ENCODE results near the gene GULP1. TPM values are rescaled to one million over a fixed set of nuclear protein-coding genes. Genes with fewer than 3 reads are reported as not detected.
A peak's percentile ranks its signal among the peaks of the same experiment; 100 is the strongest.
"Not testable (repeated sequence)": the region's sequence is repeated elsewhere in the genome, so short reads cannot be mapped to it uniquely, and the experiment has no call there.

The GULP1 gene
- total and polyA plus RNA-seq, 7 donors = 3.5 to 56.1 (median 50.9) TPM

DNA sequence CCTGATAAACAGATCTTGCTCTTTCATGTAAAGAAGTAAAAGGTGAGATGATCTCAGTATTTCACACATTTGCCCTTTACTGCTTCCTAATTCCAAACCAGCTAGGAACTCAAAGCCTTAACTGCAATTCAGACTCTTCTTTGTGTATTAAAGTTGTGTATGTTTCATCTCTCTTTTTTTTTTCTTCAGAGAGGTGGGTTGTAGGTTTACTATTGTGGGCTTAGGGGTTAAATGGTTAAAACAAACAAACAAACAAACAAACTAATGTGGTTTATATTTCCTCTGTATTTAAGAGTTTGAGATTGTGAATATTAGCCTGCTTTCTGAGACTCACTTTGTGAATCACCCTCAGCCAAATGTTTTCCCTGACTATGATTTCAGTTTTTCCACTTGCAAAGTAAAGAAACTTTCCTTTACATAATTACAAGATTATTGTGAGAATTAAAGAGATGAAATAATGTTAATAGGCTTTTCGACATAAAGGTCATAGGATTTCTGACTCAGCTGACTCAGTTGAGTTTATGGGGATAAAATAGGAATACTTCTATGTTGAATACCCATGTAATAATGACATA is 2.8 kb downstream of the GULP1 start:
- no peak for TF ChIP-seq EP300 (IDR thresholded peaks at IDR 0.05)
- TF ChIP-seq CTCF (IDR thresholded peaks at IDR 0.05) = no peak
- no peak for TF ChIP-seq POLR2A (IDR thresholded peaks at IDR 0.05)
- TF ChIP-seq POLR2AphosphoS5 (IDR thresholded peaks at IDR 0.05) = no peak

DNA sequence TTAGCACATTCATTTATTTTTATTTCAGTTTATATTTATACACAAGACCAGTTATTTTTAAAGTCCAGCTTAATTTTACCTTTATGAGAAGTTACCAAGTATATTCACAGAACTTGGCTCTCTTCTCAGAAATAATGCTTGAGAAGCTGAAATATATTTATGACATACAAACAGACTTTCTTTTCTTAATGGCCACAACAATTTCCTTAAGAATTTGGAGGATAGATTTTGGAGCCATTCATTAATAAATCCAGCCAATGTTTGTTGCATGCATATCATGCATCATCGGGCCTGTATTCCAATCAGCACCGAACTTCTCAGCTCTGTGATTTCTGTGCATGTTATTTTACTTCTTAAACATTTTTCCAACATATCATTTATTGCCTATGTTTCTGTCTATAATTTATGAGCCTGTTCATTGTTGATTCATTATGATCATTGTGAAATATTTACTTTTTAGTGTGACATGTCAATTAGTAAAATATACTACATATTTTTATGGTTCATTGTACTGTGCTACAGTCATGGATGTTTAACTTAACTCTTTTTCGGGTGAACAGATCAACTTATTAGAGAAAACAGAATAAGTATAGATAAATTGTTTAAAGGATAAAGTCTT is 3.5 kb downstream of the GULP1 start:
- peak overlapping the region; percentile 92 to 98 (median 95) for H3K27ac ChIP-seq
- H3K4me1 ChIP-seq = peaks cover 0 to 33% (median 26%) of the 10 kb centered on the region in 4 donors
- H3K4me3 ChIP-seq = peak overlapping the region in 2 of 4 donors; percentile 77 to 85
- no peaks in the 10 kb centered on the region for H3K27me3 ChIP-seq
- TF ChIP-seq EP300 (IDR thresholded peaks at IDR 0.05) = no peak
- no peak for TF ChIP-seq POLR2AphosphoS5 (IDR thresholded peaks at IDR 0.05)
- TF ChIP-seq POLR2A (IDR thresholded peaks at IDR 0.05) = no peak
- no peak for TF ChIP-seq CTCF (IDR thresholded peaks at IDR 0.05)
- intact Hi-C loops (cut with DNase I) = no loop called here
- DNase-seq = no peak
- H3K9me3 ChIP-seq = no peaks in the 10 kb centered on the region
- no peaks in the 10 kb centered on the region for H3K36me3 ChIP-seq
- WGBS, 2 donors = 79 to 81% methylated on average over 3 of the region's 3 CpGs

More for the DNA sequence above, 2.8 kb downstream of the GULP1 start:
- DNase-seq = no peak
- Histone ChIP-seq H3K27ac (peak overlapping the region; percentile 92 to 98 (median 95)), H3K4me3 (peak overlapping the region; percentile 77 to 90 (median 84)), H3K9me3 (no peaks in the 10 kb centered on the region), H3K36me3 (no peaks in the 10 kb centered on the region), H3K4me1 (peaks cover 0 to 33% (median 26%) of the 10 kb centered on the region in 4 donors), H3K27me3 (no peaks in the 10 kb centered on the region)
- intact Hi-C loops (cut with DNase I) = loop anchor here (5.0 kb wide), 1 partner anchor 73 kb away; no protein-coding TSS in a partner anchor
- 72 to 75% methylated on average over 1 of the region's 1 CpG for WGBS, 2 donors

DNA sequence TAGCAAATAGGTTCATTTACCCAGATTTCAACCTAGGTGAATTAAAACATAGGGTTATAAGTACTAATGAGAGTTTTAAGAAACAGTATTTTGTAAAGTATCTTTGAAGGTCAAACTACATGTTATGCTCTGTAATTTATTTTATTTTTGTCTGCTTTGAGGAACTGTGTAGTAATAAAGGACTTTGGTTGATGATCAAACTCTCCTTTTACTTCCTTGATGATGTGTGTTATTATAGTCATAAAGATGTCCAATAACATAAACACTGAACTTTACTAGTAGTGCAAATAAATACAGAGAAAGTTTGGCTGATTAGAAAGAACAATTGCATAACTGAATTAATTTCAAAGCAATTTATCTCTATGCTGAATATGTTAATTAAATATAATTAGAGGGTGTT is 6.3 kb downstream of the GULP1 start:
- intact Hi-C loops (cut with DNase I) = no loop called here
- H3K4me3 ChIP-seq = no peak overlapping the region
- DNase-seq = no peak
- no peaks in the 10 kb centered on the region for H3K27me3 ChIP-seq
- H3K36me3 ChIP-seq = no peaks in the 10 kb centered on the region
- TF ChIP-seq POLR2A (IDR thresholded peaks at IDR 0.05) = no peak
- no peak for TF ChIP-seq EP300 (IDR thresholded peaks at IDR 0.05)
- no peak for TF ChIP-seq POLR2AphosphoS5 (IDR thresholded peaks at IDR 0.05)
- no peak for TF ChIP-seq CTCF (IDR thresholded peaks at IDR 0.05)
- H3K4me1 ChIP-seq = peaks cover 0 to 25% (median 22%) of the 10 kb centered on the region in 4 donors
- no peaks in the 10 kb centered on the region for H3K9me3 ChIP-seq
- no peak overlapping the region for H3K27ac ChIP-seq

- intact Hi-C loops (cut with DNase I); H3K27ac ChIP-seq; H3K4me3 ChIP-seq; H3K36me3 ChIP-seq; DNase-seq; H3K9me3 ChIP-seq; H3K27me3 ChIP-seq: not testable (repeated sequence)
- WGBS, 2 donors = 53 to 68% methylated on average over 4 of the region's 4 CpGs
- H3K4me1 ChIP-seq = peaks cover 0 to 22% (median 17%) of the 10 kb centered on the region in 4 donors
Measured at GRCh38 chr2:188298937-188299371, 7.3 kb downstream of the GULP1 start.

- WGBS, 2 donors = 87 to 89% methylated on average over 2 of the region's 2 CpGs
- H3K27ac ChIP-seq = no peak overlapping the region
- peaks cover 0 to 13% (median 6%) of the 10 kb centered on the region in 4 donors for H3K4me1 ChIP-seq
Measured at GRCh38 chr2:188303363-188304031, 11.8 kb downstream of the GULP1 start.

More at GRCh38 chr2:188303363-188304031, 11.8 kb downstream of the GULP1 start:
- intact Hi-C loops (cut with DNase I) = no loop called here
- no peaks in the 10 kb centered on the region for H3K27me3 ChIP-seq
- DNase-seq = no peak
- TF ChIP-seq EP300 (IDR thresholded peaks at IDR 0.05) (no peak), CTCF (IDR thresholded peaks at IDR 0.05) (no peak), POLR2A (IDR thresholded peaks at IDR 0.05) (no peak), POLR2AphosphoS5 (IDR thresholded peaks at IDR 0.05) (no peak)
- no peaks in the 10 kb centered on the region for H3K9me3 ChIP-seq
- H3K36me3 ChIP-seq = no peaks in the 10 kb centered on the region
- H3K4me3 ChIP-seq = no peak overlapping the region
